DND-41 (cell line): ENCODE data around the gene ATPAF2.
A peak's percentile ranks its signal among the peaks of the same experiment; 100 is the strongest.

Source experiments
- ATAC-seq: fragments of 200-7000 bp; cut with Tn5 transposase; 3 replicates; pipeline ENCODE4 v1.9.1; 2021; ENCODE audit warnings: low read depth; ENCODE audit not compliant: insufficient read depth
- DNase-seq: peaks from one replicate; pipeline ENCODE4 v3.0.0-alpha.2; 2020
- H2AFZ ChIP-seq: 2 replicates; pipeline ENCODE4 v1.6.0; 2012; ENCODE audit warnings: low read depth, low read length
- H3K27ac ChIP-seq: 2 replicates; pipeline ENCODE4 v1.5.1; 2012; ENCODE audit warnings: low read length, inconsistent platforms
- H3K27me3 ChIP-seq: fragments of 200-600 bp; sonication (generic); 2 replicates; pipeline ENCODE4 v1.6.0; 2012; ENCODE audit warnings: low read length, mild to moderate bottlenecking, inconsistent platforms; ENCODE audit not compliant: insufficient read depth, poor library complexity
- H3K36me3 ChIP-seq: 2 replicates; pipeline ENCODE4 v1.5.1; 2012; ENCODE audit warnings: low read length, inconsistent platforms; ENCODE audit not compliant: insufficient read depth
- H3K4me1 ChIP-seq: 2 replicates; pipeline ENCODE4 v1.5.1; 2012; ENCODE audit warnings: mild to moderate bottlenecking, low read length; ENCODE audit not compliant: insufficient read depth
- H3K4me2 ChIP-seq: 2 replicates; pipeline ENCODE4 v1.6.0; 2012; ENCODE audit warnings: mild to moderate bottlenecking, moderate library complexity, low read length, inconsistent platforms; ENCODE audit not compliant: insufficient read depth
- H3K4me3 ChIP-seq, 2 experiments: fragments of 200-600 bp in 1 of 2; shearing (Covaris generic) in 1 of 2; 2 replicates each; pipeline ENCODE4 v1.5.1; 2012 to 2016; ENCODE audit warnings: inconsistent platforms in 2 of 2, low read length in 2 of 2, mild to moderate bottlenecking in 2 of 2, low read depth in 1 of 2, moderate library complexity in 1 of 2
- H3K79me2 ChIP-seq: 2 replicates; pipeline ENCODE4 v1.6.0; 2012; ENCODE audit warnings: low read length, inconsistent platforms; ENCODE audit not compliant: insufficient read depth
- H3K9ac ChIP-seq: 2 replicates; pipeline ENCODE4 v1.6.0; 2012; ENCODE audit warnings: low read depth, mild to moderate bottlenecking, inconsistent platforms, low read length, moderate library complexity
- H3K9me3 ChIP-seq: 2 replicates; pipeline ENCODE4 v1.5.1; 2012; ENCODE audit warnings: low read length, moderate library complexity, mild to moderate bottlenecking, inconsistent platforms; ENCODE audit not compliant: insufficient read depth, severe bottlenecking
- H4K20me1 ChIP-seq: 2 replicates; pipeline ENCODE4 v1.6.0; 2012; ENCODE audit warnings: low read length; ENCODE audit not compliant: insufficient read depth
- CTCF ChIP-seq: IDR thresholded peaks from 2 replicates; pipeline ENCODE4 v1.5.1; 2012; ENCODE audit warnings: borderline replicate concordance, low read length, moderate library complexity, mild to moderate bottlenecking; ENCODE audit not compliant: poor library complexity, severe bottlenecking; ENCODE audit errors: extremely low read depth
- EZH2 ChIP-seq: IDR thresholded peaks from 3 replicates; pipeline ENCODE4 v1.6.1; 2012; ENCODE audit warnings: borderline replicate concordance, low read depth, mild to moderate bottlenecking, moderate library complexity, low read length, inconsistent platforms; ENCODE audit not compliant: severe bottlenecking

The ATPAF2 gene

GRCh38 chr17:18041776-18042175 lies 2.8 kb upstream of the ATPAF2 start:
- peak overlapping the region in 1 of 2 experiments; percentile 25; a peak in 2 of 4 replicates for H3K4me3 ChIP-seq
- H3K79me2 ChIP-seq, result peaks cover 74% of the 10 kb centered on the region
- no peaks in the 10 kb centered on the region for H3K9me3 ChIP-seq
- peak overlapping the region; percentile 90 for H3K4me2 ChIP-seq
- peaks cover 44% of the 10 kb centered on the region for H3K4me1 ChIP-seq
- H3K27ac ChIP-seq, result no peak overlapping the region
- no peaks in the 10 kb centered on the region for H3K27me3 ChIP-seq
- peak overlapping the region; percentile 65; the same call in 1 of the 2 replicates for H3K9ac ChIP-seq
- no peak for ATAC-seq
- no peak overlapping the region for H2AFZ ChIP-seq
- peaks cover 21% of the 10 kb centered on the region for H4K20me1 ChIP-seq
- peaks cover 31% of the 10 kb centered on the region for H3K36me3 ChIP-seq
- no peak for TF ChIP-seq CTCF
- no peak for DNase-seq

- H3K4me1 ChIP-seq, result peaks cover 48% of the 10 kb centered on the region
- peaks cover 84% of the 10 kb centered on the region for H3K79me2 ChIP-seq
These were observed 1.4 kb upstream of the ATPAF2 start for GRCh38 chr17:18040261-18040858.

GRCh38 chr17:18039535-18040260 lies 730 bp upstream of the ATPAF2 start:
- TF ChIP-seq CTCF, result no peak
- TF ChIP-seq EZH2, result no peak
- H3K36me3 ChIP-seq, result peaks cover 13% of the 10 kb centered on the region
- H3K4me3 ChIP-seq, result peak overlapping the region; percentile 58 to 88; a peak in 3 of 4 replicates
- no peaks in the 10 kb centered on the region for H3K27me3 ChIP-seq
- no peaks in the 10 kb centered on the region for H3K9me3 ChIP-seq
- H3K4me1 ChIP-seq, result peaks cover 48% of the 10 kb centered on the region
- H3K9ac ChIP-seq, result peak overlapping the region; percentile 65
- H3K79me2 ChIP-seq, result peaks cover 84% of the 10 kb centered on the region
- ATAC-seq (peak; percentile 53), DNase-seq (no peak)
- peak overlapping the region; percentile 76 for H3K27ac ChIP-seq
- peak overlapping the region; percentile 90 for H3K4me2 ChIP-seq
- peaks cover 18% of the 10 kb centered on the region for H4K20me1 ChIP-seq
- H2AFZ ChIP-seq, result peak overlapping the region; percentile 92

More at GRCh38 chr17:18040261-18040858, 1.4 kb upstream of the ATPAF2 start:
- ATAC-seq (no peak), DNase-seq (no peak)
- Histone ChIP-seq H3K27me3 (no peaks in the 10 kb centered on the region), H3K4me2 (peak overlapping the region; percentile 90), H2AFZ (peak overlapping the region; percentile 92), H3K9ac (peak overlapping the region; percentile 65), H3K4me3 (peak overlapping the region; percentile 58 to 88; a peak in 3 of 4 replicates), H3K9me3 (no peaks in the 10 kb centered on the region), H4K20me1 (peaks cover 21% of the 10 kb centered on the region), H3K27ac (peak overlapping the region; percentile 76), H3K36me3 (peaks cover 20% of the 10 kb centered on the region)
- no peak for TF ChIP-seq CTCF
- TF ChIP-seq EZH2, result no peak
